OCI-LY1 (cell line): ENCODE data around the gene LAMTOR4.
A peak's percentile ranks its signal among the peaks of the same experiment; 100 is the strongest.

Experiments
- H2AFZ ChIP-seq: fragments of 200-600 bp; sonication (generic), shearing (Covaris generic); 2 replicates; pipeline ENCODE4 v1.6.0; 2014; ENCODE audit warnings: antibody characterized with exemption, mild to moderate bottlenecking, low read length
- H3F3A ChIP-seq: fragments of 200-600 bp; sonication (generic), shearing (Covaris generic); 2 replicates; pipeline ENCODE4 v1.6.0; 2014; ENCODE audit warnings: mild to moderate bottlenecking, antibody characterized with exemption, low read length, moderate library complexity; ENCODE audit not compliant: insufficient read depth
- H3K27ac ChIP-seq: fragments of 200-600 bp; sonication (generic); 2 replicates; pipeline ENCODE4 v1.5.1; 2014; ENCODE audit warnings: low read length, mixed run types, mild to moderate bottlenecking, low read depth; ENCODE audit not compliant: poor library complexity, severe bottlenecking
- H3K27me3 ChIP-seq: fragments of 200-600 bp; sonication (generic); 2 replicates; pipeline ENCODE4 v1.6.0; 2014; ENCODE audit warnings: antibody characterized with exemption, mild to moderate bottlenecking, low read length, moderate library complexity; ENCODE audit not compliant: insufficient read depth
- H3K36me3 ChIP-seq: fragments of 200-600 bp; sonication (generic); 2 replicates; pipeline ENCODE4 v1.6.1; 2014; ENCODE audit warnings: mild to moderate bottlenecking, antibody characterized with exemption, low read length, moderate library complexity, mixed read lengths; ENCODE audit not compliant: insufficient read depth
- H3K4me1 ChIP-seq: fragments of 200-600 bp; sonication (generic); 2 replicates; pipeline ENCODE4 v1.5.1; 2014; ENCODE audit warnings: mild to moderate bottlenecking, low read length, moderate library complexity; ENCODE audit not compliant: insufficient read depth, severe bottlenecking
- H3K4me2 ChIP-seq: fragments of 200-600 bp; sonication (generic), shearing (Covaris generic); 2 replicates; pipeline ENCODE4 v1.6.1; 2014; ENCODE audit warnings: low read length
- H3K4me3 ChIP-seq: fragments of 200-600 bp; sonication (generic); 2 replicates; pipeline ENCODE4 v1.5.1; 2014; ENCODE audit warnings: low read length, low read depth, mild to moderate bottlenecking, mixed read lengths; ENCODE audit not compliant: poor library complexity, severe bottlenecking
- H3K79me2 ChIP-seq: fragments of 200-600 bp; shearing (Covaris generic); 2 replicates; pipeline ENCODE4 v1.6.1; 2016; ENCODE audit warnings: mixed run types, low read length, mixed read lengths; ENCODE audit not compliant: insufficient read depth
- H3K9ac ChIP-seq: fragments of 200-600 bp; sonication (generic), shearing (Covaris generic); 2 replicates; pipeline ENCODE4 v1.6.1; 2014; ENCODE audit warnings: mild to moderate bottlenecking, low read length, mixed read lengths
- H3K9me2 ChIP-seq: fragments of 200-600 bp; sonication (generic), shearing (Covaris generic); 2 replicates; pipeline ENCODE4 v1.6.1; 2014; ENCODE audit warnings: low read depth, mild to moderate bottlenecking, low read length, mixed read lengths
- H3K9me3 ChIP-seq: fragments of 200-600 bp; shearing (Covaris generic); 2 replicates; pipeline ENCODE4 v1.6.1; 2014; ENCODE audit warnings: low read length, mixed read lengths
- H4K20me1 ChIP-seq: fragments of 200-600 bp; sonication (generic), shearing (Covaris generic); 2 replicates; pipeline ENCODE4 v1.6.0; 2016; ENCODE audit warnings: mild to moderate bottlenecking, low read length; ENCODE audit not compliant: insufficient read depth
- CTCF ChIP-seq: fragments of 200-600 bp; sonication (generic), shearing (Covaris generic); IDR thresholded peaks from 2 replicates; pipeline ENCODE4 v1.5.1; 2017; ENCODE audit warnings: mild to moderate bottlenecking, antibody characterized with exemption, low read length, moderate library complexity, mixed read lengths
- EZH2 ChIP-seq: fragments of 200-600 bp; sonication (generic), shearing (Covaris generic); IDR thresholded peaks from 2 replicates; pipeline ENCODE4 v1.8.0; 2017; ENCODE audit warnings: borderline replicate concordance, mixed run types, mild to moderate bottlenecking, antibody characterized with exemption, low read length, moderate library complexity, mixed read lengths

The LAMTOR4 gene

GRCh38 chr7:100152937-100153666, 4.4 kb downstream of the LAMTOR4 start:
- H3K79me2 ChIP-seq = peaks cover 11% of the 10 kb centered on the region
- TF ChIP-seq CTCF (no peak), EZH2 (no peak)
- H3K27ac ChIP-seq = peak overlapping the region; percentile 44
- H3K9me3 ChIP-seq = no peaks in the 10 kb centered on the region
- peaks cover 82% of the 10 kb centered on the region for H3K4me1 ChIP-seq
- peak overlapping the region; percentile 29; the same call in 1 of the 2 replicates for H3K4me2 ChIP-seq
- no peak overlapping the region for H3K4me3 ChIP-seq
- H3K9ac ChIP-seq = no peak overlapping the region
- no peak overlapping the region for H2AFZ ChIP-seq
- H3F3A ChIP-seq = peaks cover 5% of the 10 kb centered on the region; the same call in 1 of the 2 replicates
- H3K36me3 ChIP-seq = peaks cover 60% of the 10 kb centered on the region
- H3K27me3 ChIP-seq = no peaks in the 10 kb centered on the region
- no peaks in the 10 kb centered on the region for H3K9me2 ChIP-seq
- no peaks in the 10 kb centered on the region for H4K20me1 ChIP-seq

DNA sequence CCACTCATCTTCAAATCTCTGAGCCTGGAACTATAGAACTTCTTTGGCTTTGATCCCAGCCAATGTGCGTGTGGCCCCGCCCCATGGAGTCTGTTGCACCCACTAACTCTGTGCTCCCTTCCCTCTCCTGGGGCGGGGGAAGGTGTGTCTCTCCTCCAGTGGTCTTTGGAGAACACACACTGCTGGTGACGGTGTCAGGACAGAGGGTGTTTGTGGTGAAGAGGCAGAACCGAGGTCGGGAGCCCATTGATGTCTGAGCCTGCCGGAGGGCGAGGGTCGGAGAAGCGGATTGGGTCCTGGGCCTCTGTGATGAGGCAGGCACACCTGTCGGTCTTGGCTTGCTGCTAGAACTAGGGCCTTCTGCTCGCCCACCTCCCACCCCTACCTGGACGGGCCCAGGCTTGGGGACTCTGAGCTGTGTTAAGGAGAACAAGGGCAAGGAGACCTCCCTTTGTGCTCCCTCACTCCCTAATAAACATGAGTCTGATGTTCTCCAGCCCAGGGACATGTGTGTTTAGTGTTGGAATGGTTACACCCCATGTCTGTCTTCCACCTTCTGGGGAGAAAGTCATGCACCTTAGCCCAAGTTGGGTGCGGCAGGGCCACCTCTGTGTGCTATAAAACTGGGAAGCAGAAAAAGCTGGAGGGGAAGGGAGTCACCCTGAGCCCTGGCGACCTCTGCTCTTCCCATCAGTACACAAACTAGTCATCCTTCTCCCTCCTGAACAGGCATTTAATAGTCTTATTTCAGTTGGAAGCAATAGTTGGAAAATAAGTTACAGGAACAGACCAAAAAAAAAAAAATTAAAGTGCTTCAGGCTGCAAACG, 5.2 kb downstream of the LAMTOR4 start:
- peaks cover 5% of the 10 kb centered on the region; the same call in 1 of the 2 replicates for H3F3A ChIP-seq
- no peak for TF ChIP-seq CTCF
- TF ChIP-seq EZH2 = no peak

DNA sequence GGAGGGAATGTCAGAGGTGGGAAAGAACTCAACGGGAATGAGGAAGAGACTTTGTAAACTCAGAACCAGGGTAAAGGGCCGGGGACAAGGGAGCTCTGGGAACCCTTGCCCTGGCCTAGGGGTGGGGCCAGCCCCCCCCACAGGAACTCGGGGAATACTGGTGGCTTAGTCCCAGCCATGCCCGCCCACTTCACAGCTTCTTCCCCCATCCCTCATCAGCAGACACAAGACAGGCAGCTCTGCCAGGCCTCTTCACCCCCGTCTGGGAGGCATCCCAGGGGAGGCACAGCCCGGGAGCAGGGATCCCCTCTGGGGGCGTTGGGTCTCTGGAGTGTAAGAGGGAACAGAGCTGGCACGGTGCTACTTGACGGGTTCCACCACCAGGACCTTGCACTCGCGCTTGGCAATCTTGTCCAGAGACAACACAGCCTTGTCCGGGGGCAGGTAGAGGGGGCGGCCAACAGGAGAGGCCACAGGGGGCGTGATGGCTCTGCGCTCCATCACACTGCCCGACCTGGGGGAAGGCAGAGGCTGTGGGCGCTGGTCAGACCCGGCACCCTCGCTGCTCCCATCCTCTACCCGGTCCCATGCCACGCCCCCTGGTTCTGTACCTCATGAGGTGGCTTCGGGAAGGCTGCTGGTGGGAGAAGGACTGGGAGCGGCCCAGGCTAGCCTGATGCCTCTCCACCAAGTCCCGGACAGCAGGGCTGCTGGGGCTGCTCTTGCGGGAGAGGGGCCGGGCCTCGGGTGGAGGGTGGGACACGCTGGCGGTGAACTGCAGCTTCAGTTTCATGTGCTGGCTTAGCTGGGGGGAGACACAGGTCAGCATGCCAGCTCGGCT, 6.2 kb downstream of the LAMTOR4 start:
- peaks cover 60% of the 10 kb centered on the region for H3K36me3 ChIP-seq
- H3K9me3 ChIP-seq = no peaks in the 10 kb centered on the region
- no peaks in the 10 kb centered on the region for H3K9me2 ChIP-seq
- peaks cover 5% of the 10 kb centered on the region; the same call in 1 of the 2 replicates for H3F3A ChIP-seq
- H3K4me2 ChIP-seq = no peak overlapping the region
- no peak overlapping the region for H2AFZ ChIP-seq
- H4K20me1 ChIP-seq = no peaks in the 10 kb centered on the region
- peaks cover 6% of the 10 kb centered on the region for H3K79me2 ChIP-seq
- TF ChIP-seq CTCF (no peak; the same call in 1 of the 2 replicates), EZH2 (no peak)
- no peaks in the 10 kb centered on the region for H3K27me3 ChIP-seq
- H3K27ac ChIP-seq = no peak overlapping the region
- peaks cover 78% of the 10 kb centered on the region for H3K4me1 ChIP-seq
- H3K4me3 ChIP-seq = no peak overlapping the region
- H3K9ac ChIP-seq = no peak overlapping the region

More for the DNA sequence above, 5.2 kb downstream of the LAMTOR4 start:
- Histone ChIP-seq H2AFZ (no peak overlapping the region), H3K9me3 (no peaks in the 10 kb centered on the region), H3K36me3 (peaks cover 60% of the 10 kb centered on the region), H3K4me3 (no peak overlapping the region), H3K4me1 (peaks cover 80% of the 10 kb centered on the region), H3K27me3 (no peaks in the 10 kb centered on the region), H4K20me1 (no peaks in the 10 kb centered on the region), H3K4me2 (no peak overlapping the region), H3K27ac (peak overlapping the region; percentile 32), H3K79me2 (peaks cover 11% of the 10 kb centered on the region), H3K9me2 (no peaks in the 10 kb centered on the region), H3K9ac (no peak overlapping the region)
